Lung (tissue), 12 donors: Measurements from ENCODE around the gene COL1A1. TPM values are rescaled to one million over a fixed set of nuclear protein-coding genes. Genes with fewer than 3 reads are reported as not detected.

Experiments
- ATAC-seq: fragments of 200-7000 bp; cut with Tn5 transposase; one replicate; pipeline ENCODE4 v1.9.1; 2020; ENCODE audit warnings: moderate number of reproducible peaks; ENCODE audit not compliant: insufficient read depth, low FRiP score
- DNase-seq, 3 donors: peaks; one replicate each; pipeline ENCODE4 v3.0.0-alpha.2; 2013 to 2017
- H3K27ac ChIP-seq, 2 donors: one replicate each; pipeline ENCODE4 v1.5.1; 2013; ENCODE audit warnings: mild to moderate bottlenecking in 2 of 2, moderate library complexity in 2 of 2, control low read depth in 1 of 2, inconsistent platforms in 1 of 2, low read depth in 1 of 2, low read length in 1 of 2
- H3K27me3 ChIP-seq, 3 donors: one replicate each; pipeline ENCODE4 v1.5.1; 2013; ENCODE audit warnings: low read length in 2 of 3; ENCODE audit not compliant: control insufficient read depth in 3 of 3, insufficient read depth in 3 of 3
- H3K36me3 ChIP-seq, 4 donors: one replicate each; pipeline ENCODE4 v1.5.1; 2013; ENCODE audit warnings: low read length in 4 of 4, mild to moderate bottlenecking in 1 of 4, moderate library complexity in 1 of 4; ENCODE audit not compliant: control insufficient read depth in 4 of 4, insufficient read depth in 4 of 4
- H3K4me1 ChIP-seq, 5 donors: one replicate each; pipeline ENCODE4 v1.5.1; 2013; ENCODE audit warnings: low read length in 5 of 5, mild to moderate bottlenecking in 2 of 5, moderate library complexity in 1 of 5; ENCODE audit not compliant: control insufficient read depth in 5 of 5, insufficient read depth in 5 of 5
- H3K4me3 ChIP-seq: one replicate; pipeline ENCODE4 v1.5.1; 2013; ENCODE audit warnings: mild to moderate bottlenecking, control low read depth, moderate library complexity
- H3K9ac ChIP-seq, 2 donors: one replicate each; pipeline ENCODE4 v1.5.1; 2013; ENCODE audit warnings: low read length in 2 of 2, control low read depth in 1 of 2; ENCODE audit not compliant: insufficient read depth in 1 of 2
- H3K9me3 ChIP-seq, 4 donors: one replicate each; pipeline ENCODE4 v1.5.1; 2013; ENCODE audit warnings: low read length in 3 of 4, mild to moderate bottlenecking in 1 of 4, moderate library complexity in 1 of 4; ENCODE audit not compliant: control insufficient read depth in 4 of 4, insufficient read depth in 3 of 4
- WGBS, 2 donors: extraction: QIAGEN DNeasy Blood & Tissue Kit; methylation state at CpG; one replicate each; pipeline ENCODE4 v1.1.7; 2013; 5-methylcytosine and 5-hydroxymethylcytosine counted together
- polyA plus RNA-seq, 2 donors: library from polyadenylated mRNA; stranded (reverse); fragments of 200-250 nt; gene quantifications; one replicate each; pipeline ENCODE4 v1.2.1, GENCODE V29; 2013
- total RNA-seq, 2 donors: library from RNA; depleted of rRNA in 1 of 2; stranded (reverse); fragments of >200 nt in 1 of 2; gene quantifications; one replicate each; pipeline ENCODE4 v1.2.1, GENCODE V29; 2014 to 2021
- TF ChIP-seq, protein P1 (sequence below): IDR thresholded peaks from 2 replicates; pipeline ENCODE4 v1.5.1; 2012; ENCODE audit warnings: mild to moderate bottlenecking; ENCODE audit errors: control extremely low read depth, extremely low read depth
- donor health status: control.
- donor health status: control.
- donor health status: Bipolar disorder and iron deficiency.
- donor health status: healthy.
- donor health status: DM: yes; HTN: yes; CAD: no.

COL1A1 gene
- total and polyA plus RNA-seq, 4 donors, result 30.5 to 1,330 (median 283) TPM

DNA sequence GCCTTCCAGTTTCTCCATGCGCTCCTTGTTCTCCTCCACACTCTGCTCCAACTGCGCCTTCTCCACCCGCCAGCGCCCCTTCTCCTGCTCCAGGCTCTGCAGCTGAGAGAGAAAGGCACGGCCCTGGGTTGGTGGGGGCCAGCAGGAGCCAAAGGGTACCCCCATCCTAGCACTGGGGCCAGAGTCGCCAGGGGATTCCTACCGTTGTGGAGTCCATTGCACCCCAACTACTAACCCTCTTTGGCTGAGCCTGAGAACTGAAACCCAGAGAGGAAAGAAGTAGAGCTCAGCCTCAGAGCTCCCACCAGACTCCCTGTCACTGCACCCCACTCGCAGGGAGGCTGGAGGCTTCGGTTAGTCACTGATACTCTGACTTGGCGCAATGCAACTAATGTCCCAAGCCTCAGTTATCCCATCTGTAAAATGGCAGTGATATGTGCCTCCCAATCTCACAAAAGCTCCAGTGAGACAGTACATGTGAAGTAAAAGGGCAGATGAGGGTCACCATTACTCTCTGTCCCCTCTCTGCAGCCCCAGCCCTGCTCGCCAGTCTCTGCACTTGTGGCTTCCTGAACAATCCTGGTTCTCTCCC, 65.2 kb downstream of the COL1A1 start:
- Histone ChIP-seq H3K9ac (no peak overlapping the region), H3K36me3 (peaks cover 22 to 66% (median 34%) of the 10 kb centered on the region in 4 donors), H3K27ac (no peak overlapping the region), H3K4me1 (peaks cover 0 to 12% (median 4%) of the 10 kb centered on the region in 5 donors), H3K27me3 (no peaks in the 10 kb centered on the region), H3K9me3 (no peaks in the 10 kb centered on the region), H3K4me3 (no peak overlapping the region)
- no peak for ATAC-seq
- TF ChIP-seq, protein P1, sequence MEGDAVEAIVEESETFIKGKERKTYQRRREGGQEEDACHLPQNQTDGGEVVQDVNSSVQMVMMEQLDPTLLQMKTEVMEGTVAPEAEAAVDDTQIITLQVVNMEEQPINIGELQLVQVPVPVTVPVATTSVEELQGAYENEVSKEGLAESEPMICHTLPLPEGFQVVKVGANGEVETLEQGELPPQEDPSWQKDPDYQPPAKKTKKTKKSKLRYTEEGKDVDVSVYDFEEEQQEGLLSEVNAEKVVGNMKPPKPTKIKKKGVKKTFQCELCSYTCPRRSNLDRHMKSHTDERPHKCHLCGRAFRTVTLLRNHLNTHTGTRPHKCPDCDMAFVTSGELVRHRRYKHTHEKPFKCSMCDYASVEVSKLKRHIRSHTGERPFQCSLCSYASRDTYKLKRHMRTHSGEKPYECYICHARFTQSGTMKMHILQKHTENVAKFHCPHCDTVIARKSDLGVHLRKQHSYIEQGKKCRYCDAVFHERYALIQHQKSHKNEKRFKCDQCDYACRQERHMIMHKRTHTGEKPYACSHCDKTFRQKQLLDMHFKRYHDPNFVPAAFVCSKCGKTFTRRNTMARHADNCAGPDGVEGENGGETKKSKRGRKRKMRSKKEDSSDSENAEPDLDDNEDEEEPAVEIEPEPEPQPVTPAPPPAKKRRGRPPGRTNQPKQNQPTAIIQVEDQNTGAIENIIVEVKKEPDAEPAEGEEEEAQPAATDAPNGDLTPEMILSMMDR, result no peak
- WGBS, 2 donors, result 94 to 96% methylated on average over 11 of the region's 11 CpGs
- no peak for DNase-seq

DNA sequence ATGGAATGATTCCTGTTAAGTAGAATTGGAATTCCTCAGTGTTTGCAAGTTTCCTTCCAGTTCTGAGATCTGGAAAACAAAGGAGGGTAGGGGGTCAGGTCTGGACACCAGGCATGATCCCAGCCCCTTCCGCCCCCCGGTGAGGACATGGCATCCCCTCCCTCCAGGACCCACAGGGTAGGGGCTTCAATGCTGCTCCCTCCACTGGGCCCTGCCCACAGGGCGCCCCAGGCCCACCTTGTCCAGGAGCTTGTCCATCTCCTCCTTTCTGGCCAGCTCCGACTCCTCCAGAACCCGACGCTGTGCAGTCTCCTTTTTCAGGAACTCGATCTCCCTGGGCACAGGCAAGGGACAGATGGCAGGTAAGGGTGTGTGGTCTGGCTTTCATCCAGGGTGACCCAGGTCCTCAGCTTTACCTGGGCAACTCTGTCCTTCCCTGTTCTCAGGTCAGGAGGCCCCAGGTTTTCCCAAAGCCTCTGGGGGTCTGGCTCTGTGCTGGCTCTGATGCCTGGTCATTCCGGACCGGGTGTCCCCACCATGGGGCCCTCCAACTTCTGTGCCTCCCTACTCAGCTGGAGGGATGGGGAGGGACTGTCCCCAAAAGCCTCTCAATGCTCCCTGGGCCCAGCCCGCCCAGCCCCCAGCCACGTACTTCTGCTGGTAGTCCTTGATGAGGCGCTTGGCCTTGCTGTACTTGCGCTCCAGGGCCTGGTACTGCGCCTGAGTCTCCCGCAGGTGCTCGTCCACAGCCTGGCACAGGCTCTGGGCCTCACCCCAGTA, 65.9 kb downstream of the COL1A1 start:
- DNase-seq (no peak), ATAC-seq (no peak)
- Histone ChIP-seq H3K4me1 (peaks cover 0 to 9% (median 4%) of the 10 kb centered on the region in 5 donors), H3K4me3 (no peak overlapping the region), H3K27ac (no peak overlapping the region), H3K36me3 (peaks cover 22 to 60% (median 30%) of the 10 kb centered on the region in 4 donors), H3K9ac (no peak overlapping the region), H3K9me3 (no peaks in the 10 kb centered on the region), H3K27me3 (no peaks in the 10 kb centered on the region)
- TF ChIP-seq, protein P1, result no peak
- WGBS, 2 donors, result 91 to 95% methylated on average over 16 of the region's 16 CpGs

DNA sequence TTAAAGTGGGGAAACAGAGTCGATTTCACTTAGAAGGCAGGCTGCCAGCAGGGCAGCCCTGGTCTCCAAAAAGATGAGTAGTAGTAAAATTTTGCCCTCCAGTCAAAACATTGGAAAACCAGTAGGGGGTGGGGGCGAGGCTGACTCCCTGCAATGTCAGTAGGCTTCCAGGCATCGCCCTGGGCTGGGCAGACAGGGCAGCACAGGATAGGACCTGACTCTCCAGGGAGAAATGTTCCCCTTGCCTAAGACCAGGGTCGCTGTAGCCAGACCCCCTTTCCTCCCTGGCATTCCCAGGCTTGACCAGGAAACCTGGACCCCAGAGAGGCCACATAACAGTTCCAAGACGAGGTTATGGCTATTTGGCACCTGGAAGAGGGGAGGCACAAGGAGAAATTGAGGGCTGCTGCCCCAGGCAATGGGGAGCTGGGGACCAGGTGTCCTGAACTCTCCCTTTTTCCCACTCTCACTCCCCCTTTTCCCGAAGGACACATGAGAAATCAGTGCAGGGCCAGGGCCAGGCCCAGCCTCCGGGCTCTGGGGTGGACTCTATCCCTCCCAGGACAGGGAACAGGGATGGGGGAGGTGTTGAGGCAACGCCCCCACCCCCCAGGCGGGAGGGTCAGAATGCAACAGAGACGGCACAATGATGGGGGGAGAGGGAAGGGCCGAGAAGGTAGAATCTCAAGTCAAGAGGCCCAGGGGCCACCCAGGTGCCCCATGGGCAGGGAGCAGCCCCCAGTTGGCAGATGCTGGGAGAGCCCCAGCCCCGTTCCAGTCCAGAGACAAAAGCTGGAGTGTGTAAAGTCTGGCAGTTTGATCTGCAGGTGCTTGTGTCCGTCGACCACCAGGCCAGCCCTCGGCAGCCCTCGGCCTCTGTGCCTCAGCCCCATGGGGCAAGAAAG, 67.0 kb downstream of the COL1A1 start:
- TF ChIP-seq, protein P1, result no peak
- H3K36me3 ChIP-seq, result peaks cover 21 to 51% (median 26%) of the 10 kb centered on the region in 4 donors
- H3K9me3 ChIP-seq, result no peaks in the 10 kb centered on the region
- H3K27ac ChIP-seq, result no peak overlapping the region
- H3K9ac ChIP-seq, result no peak overlapping the region
- no peak for ATAC-seq
- H3K4me3 ChIP-seq, result no peak overlapping the region
- H3K4me1 ChIP-seq, result peaks cover 0 to 8% (median 0%) of the 10 kb centered on the region in 5 donors
- WGBS, 2 donors, result 83 to 88% methylated on average over 16 of the region's 16 CpGs
- DNase-seq, result no peak
- no peaks in the 10 kb centered on the region for H3K27me3 ChIP-seq
